Thyroid gland (tissue), 4 donors: ENCODE data around the gene ACTR1A.

Source experiments
- POLR2A ChIP-seq, 2 donors: fragments of 450-650 bp; IDR thresholded peaks; one replicate each; pipeline ENCODE4 v1.6.1; 2017; ENCODE audit warnings: antibody characterized with exemption in 2 of 2, mild to moderate bottlenecking in 2 of 2, moderate library complexity in 1 of 2
- TF ChIP-seq, protein P1 (sequence below), 6 experiments: fragments of 200-600 bp in 3 of 6; fragments of 450-650 bp in 3 of 6; sonication (generic) in 3 of 6; IDR thresholded peaks; one replicate each; pipeline ENCODE4 v1.5.1; 2016 to 2019; ENCODE audit warnings: antibody characterized with exemption in 6 of 6, mild to moderate bottlenecking in 2 of 6, inconsistent platforms in 1 of 6, moderate library complexity in 1 of 6

- no peak for TF ChIP-seq POLR2A (IDR thresholded peaks at IDR 0.05)
- TF ChIP-seq, protein P1, sequence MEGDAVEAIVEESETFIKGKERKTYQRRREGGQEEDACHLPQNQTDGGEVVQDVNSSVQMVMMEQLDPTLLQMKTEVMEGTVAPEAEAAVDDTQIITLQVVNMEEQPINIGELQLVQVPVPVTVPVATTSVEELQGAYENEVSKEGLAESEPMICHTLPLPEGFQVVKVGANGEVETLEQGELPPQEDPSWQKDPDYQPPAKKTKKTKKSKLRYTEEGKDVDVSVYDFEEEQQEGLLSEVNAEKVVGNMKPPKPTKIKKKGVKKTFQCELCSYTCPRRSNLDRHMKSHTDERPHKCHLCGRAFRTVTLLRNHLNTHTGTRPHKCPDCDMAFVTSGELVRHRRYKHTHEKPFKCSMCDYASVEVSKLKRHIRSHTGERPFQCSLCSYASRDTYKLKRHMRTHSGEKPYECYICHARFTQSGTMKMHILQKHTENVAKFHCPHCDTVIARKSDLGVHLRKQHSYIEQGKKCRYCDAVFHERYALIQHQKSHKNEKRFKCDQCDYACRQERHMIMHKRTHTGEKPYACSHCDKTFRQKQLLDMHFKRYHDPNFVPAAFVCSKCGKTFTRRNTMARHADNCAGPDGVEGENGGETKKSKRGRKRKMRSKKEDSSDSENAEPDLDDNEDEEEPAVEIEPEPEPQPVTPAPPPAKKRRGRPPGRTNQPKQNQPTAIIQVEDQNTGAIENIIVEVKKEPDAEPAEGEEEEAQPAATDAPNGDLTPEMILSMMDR (IDR thresholded peaks at IDR 0.05) = no peak
These were observed 39.9 kb downstream of the ACTR1A start for GRCh38 chr10:102462512-102463054.
